Esophagus squamous epithelium (tissue), 4 donors: ENCODE results near the gene PROSER2.

ENCODE experiments used
- CTCF ChIP-seq, 6 experiments: fragments of 450-650 bp in 4 of 6; fragments of 200-600 bp in 2 of 6; sonication (generic) in 2 of 6; IDR thresholded peaks; one replicate each; pipeline ENCODE4 v1.5.1; 2016 to 2019; ENCODE audit warnings: antibody characterized with exemption in 6 of 6, mild to moderate bottlenecking in 4 of 6, moderate library complexity in 4 of 6
- POLR2A ChIP-seq, 4 donors: fragments of 450-650 bp; IDR thresholded peaks; one replicate each; pipeline ENCODE4 v1.6.1; 2017; ENCODE audit warnings: antibody characterized with exemption in 4 of 4, mild to moderate bottlenecking in 4 of 4, moderate library complexity in 3 of 4

GRCh38 chr10:11909618-11910017 lies 86.5 kb downstream of the PROSER2 start:
- no peak for TF ChIP-seq POLR2A (IDR thresholded peaks at IDR 0.05)
- TF ChIP-seq CTCF (IDR thresholded peaks at IDR 0.05): no peak
